ENCODE measurements around the gene GRIN3A. TPM values are rescaled to one million over a fixed set of nuclear protein-coding genes. Genes with fewer than 3 reads are reported as not detected.

GRIN3A gene
- total and polyA plus RNA-seq, 9 of the 15 experiments (the other 6 are each of a cell fraction or from before 2014, with no cell fraction given): 0.01 to 0.03 TPM; not detected in 7

GRCh38 chr9:101562966-101563365, 175.5 kb downstream of the GRIN3A start:
- ATAC-seq (no peak), FAIRE-seq (no peak), DNase-seq (ENCODE audit: extremely low read depth in 1 of 4, low spot score in 3 of 4) (no peak)
- no peak for TF ChIP-seq ELF4 (CRISPR knock-in tag; IDR thresholded peaks at IDR 0.05)
- no peak for TF ChIP-seq CREB1 (IDR thresholded peaks at IDR 0.05)
- no peak for TF ChIP-seq CREB1 (CRISPR knock-in tag; IDR thresholded peaks at IDR 0.05)
- no peak for TF ChIP-seq ZNF133 (CRISPR knock-in tag; IDR thresholded peaks at IDR 0.05)
- no peak for TF ChIP-seq TRIM24 (IDR thresholded peaks at IDR 0.05)
- TF ChIP-seq STAG1 (CRISPR knock-in tag; IDR thresholded peaks at IDR 0.05; ENCODE audit: borderline replicate concordance): no peak
- no peak for TF ChIP-seq ZNF668 (CRISPR knock-in tag; IDR thresholded peaks at IDR 0.05)
- no peak for TF ChIP-seq USF2 (CRISPR knock-in tag; IDR thresholded peaks at IDR 0.05)
- TF ChIP-seq SMARCE1 (IDR thresholded peaks at IDR 0.05): no peak
- no peak for TF ChIP-seq ZNF76 (CRISPR knock-in tag; IDR thresholded peaks at IDR 0.05; ENCODE audit: borderline replicate concordance)
- TF ChIP-seq CHD4 (IDR thresholded peaks at IDR 0.05; ENCODE audit: insufficient read depth, insufficient replicate concordance, low read depth, low read length, poor library complexity, severe bottlenecking): no peak
- no peak for TF ChIP-seq RBM34 (IDR thresholded peaks at IDR 0.05; ENCODE audit: borderline replicate concordance, insufficient read depth, low read length)
- no peak for TF ChIP-seq PCBP1 (IDR thresholded peaks at IDR 0.05; ENCODE audit: low read depth, low read length, poor library complexity, severe bottlenecking)
- TF ChIP-seq TCF7L2 (IDR thresholded peaks at IDR 0.05; ENCODE audit: low read depth, low read length): no peak
- TF ChIP-seq NCOR1 (IDR thresholded peaks at IDR 0.05): no peak
- no peak for TF ChIP-seq FOXM1 (IDR thresholded peaks at IDR 0.05; ENCODE audit: low read depth)
- no peak for TF ChIP-seq FOXM1 (CRISPR knock-in tag; IDR thresholded peaks at IDR 0.05; ENCODE audit: low read depth)
- no peak for TF ChIP-seq SRSF9 (IDR thresholded peaks at IDR 0.05; ENCODE audit: borderline replicate concordance, low read depth, low read length)
- TF ChIP-seq PRMT5 (CRISPR knock-in tag; IDR thresholded peaks at IDR 0.05): no peak
- no peak for TF ChIP-seq TAF7 (tag; IDR thresholded peaks at IDR 0.05)
- H2AFZ ChIP-seq (ENCODE audit: low read depth, low read length): no peak overlapping the region
- H3K4me1 ChIP-seq (replicated peaks in 1 of 2; ENCODE audit: control insufficient read depth in 2 of 2, insufficient read depth in 2 of 2, low read length in 2 of 2): no peaks in the 10 kb centered on the region; a peak in 1 of 5 replicates
- H3K4me2 ChIP-seq (ENCODE audit: insufficient read depth, low read length): no peak overlapping the region
- ChIA-PET CTCF (ENCODE audit: low intra/inter-chr PET ratio) (no interaction called here), POLR2A (interaction anchor here (0.9 kb wide), 1 partner anchor 100 kb away, joined by 3 read pairs; no protein-coding TSS in a partner anchor)
- no peaks in the 10 kb centered on the region for H3K9me3 ChIP-seq (replicated peaks; ENCODE audit: control insufficient read depth, insufficient read depth, low read depth, low read length)
- intact Hi-C loops (cut with micrococcal nuclease): no loop called here
- no peak overlapping the region for H3K27ac ChIP-seq (ENCODE audit: extremely low read depth, low read depth, low read length)
- no TSS peak for BruUV-seq (replicated peaks)
- H3K9ac ChIP-seq (ENCODE audit: insufficient read depth in 1 of 2, low read depth in 2 of 2, low read length in 2 of 2): no peak overlapping the region
- H3K9me1 ChIP-seq (ENCODE audit: control insufficient read depth, insufficient read depth, low read length): no peaks in the 10 kb centered on the region
- H3K27me3 ChIP-seq (ENCODE audit: control insufficient read depth in 2 of 2, insufficient read depth in 2 of 2, low read length in 2 of 2): no peaks in the 10 kb centered on the region
- H3K79me2 ChIP-seq (ENCODE audit: control insufficient read depth, insufficient read depth, low read length): no peaks in the 10 kb centered on the region
- in situ Hi-C loops (cut with MboI): no loop called here
- WGBS (ENCODE audit: insufficient coverage, low coverage, missing lambda C conversion rate): 56% methylated on average over 1 of the region's 1 CpG
- no peak overlapping the region for H3K4me3 ChIP-seq
- H4K20me1 ChIP-seq (replicated peaks; ENCODE audit: control insufficient read depth, insufficient read depth, low read length): no peaks in the 10 kb centered on the region
- H3K36me3 ChIP-seq (ENCODE audit: control insufficient read depth, insufficient read depth, low read length): peaks cover 36% of the 10 kb centered on the region
